ENCODE measurements around the gene SMIM36.
"Not testable (repeated sequence)": the region's sequence is repeated elsewhere in the genome, so short reads cannot be mapped to it uniquely, and the experiment has no call there.

DNA sequence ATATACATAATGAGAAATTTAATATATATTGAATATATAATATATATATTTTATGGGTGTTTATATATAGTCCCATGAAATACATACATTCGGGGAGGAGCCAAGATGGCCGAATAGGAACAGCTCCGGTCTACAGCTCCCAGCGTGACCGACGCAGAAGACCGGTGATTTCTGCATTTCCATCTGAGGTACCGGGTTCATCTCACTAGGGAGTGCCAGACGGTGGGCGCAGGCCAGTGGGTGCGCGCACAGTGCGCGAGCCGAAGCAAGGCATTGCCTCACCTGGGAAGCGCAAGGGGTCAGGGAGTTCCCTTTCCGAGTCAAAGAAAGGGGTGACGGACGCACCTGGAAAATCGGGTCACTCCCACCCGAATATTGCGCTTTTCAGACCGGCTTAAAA is 9.6 kb downstream of the SMIM36 start:
- TF ChIP-seq, protein P1, sequence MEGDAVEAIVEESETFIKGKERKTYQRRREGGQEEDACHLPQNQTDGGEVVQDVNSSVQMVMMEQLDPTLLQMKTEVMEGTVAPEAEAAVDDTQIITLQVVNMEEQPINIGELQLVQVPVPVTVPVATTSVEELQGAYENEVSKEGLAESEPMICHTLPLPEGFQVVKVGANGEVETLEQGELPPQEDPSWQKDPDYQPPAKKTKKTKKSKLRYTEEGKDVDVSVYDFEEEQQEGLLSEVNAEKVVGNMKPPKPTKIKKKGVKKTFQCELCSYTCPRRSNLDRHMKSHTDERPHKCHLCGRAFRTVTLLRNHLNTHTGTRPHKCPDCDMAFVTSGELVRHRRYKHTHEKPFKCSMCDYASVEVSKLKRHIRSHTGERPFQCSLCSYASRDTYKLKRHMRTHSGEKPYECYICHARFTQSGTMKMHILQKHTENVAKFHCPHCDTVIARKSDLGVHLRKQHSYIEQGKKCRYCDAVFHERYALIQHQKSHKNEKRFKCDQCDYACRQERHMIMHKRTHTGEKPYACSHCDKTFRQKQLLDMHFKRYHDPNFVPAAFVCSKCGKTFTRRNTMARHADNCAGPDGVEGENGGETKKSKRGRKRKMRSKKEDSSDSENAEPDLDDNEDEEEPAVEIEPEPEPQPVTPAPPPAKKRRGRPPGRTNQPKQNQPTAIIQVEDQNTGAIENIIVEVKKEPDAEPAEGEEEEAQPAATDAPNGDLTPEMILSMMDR (IDR thresholded peaks at IDR 0.05): not testable (repeated sequence)
- TF ChIP-seq POLR2A (IDR thresholded peaks at IDR 0.05): not testable (repeated sequence)
